CD4-positive, alpha-beta T cell treated with Interleukin-1 beta for 1 hour (primary cell): ENCODE measurements around the gene RPL27A.

Source experiments
- DNase-seq, 2 donors: peaks; one replicate each; pipeline ENCODE4 v3.0.0-alpha.2; 2020 to 2022

Gene RPL27A

DNA sequence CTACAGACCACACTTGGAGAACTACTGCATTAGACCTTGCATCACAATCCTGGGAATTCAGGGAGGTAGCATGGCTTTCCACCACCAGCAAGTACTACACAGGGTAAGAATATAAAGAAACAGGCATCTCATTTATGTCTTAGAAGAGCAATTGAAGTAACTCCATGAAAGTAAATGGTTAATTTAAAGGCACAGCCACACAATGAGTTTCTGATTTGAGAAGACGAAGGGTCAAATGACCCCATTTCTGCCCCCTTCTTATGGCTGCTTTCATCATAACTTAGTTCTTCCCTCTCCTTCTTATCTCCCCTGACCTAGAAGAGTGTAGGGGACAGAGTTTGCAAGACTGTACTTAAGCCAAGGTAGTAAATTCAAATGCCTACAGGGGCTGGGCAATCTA, 6.1 kb upstream of the RPL27A start:
- DNase-seq, result no peak

DNA sequence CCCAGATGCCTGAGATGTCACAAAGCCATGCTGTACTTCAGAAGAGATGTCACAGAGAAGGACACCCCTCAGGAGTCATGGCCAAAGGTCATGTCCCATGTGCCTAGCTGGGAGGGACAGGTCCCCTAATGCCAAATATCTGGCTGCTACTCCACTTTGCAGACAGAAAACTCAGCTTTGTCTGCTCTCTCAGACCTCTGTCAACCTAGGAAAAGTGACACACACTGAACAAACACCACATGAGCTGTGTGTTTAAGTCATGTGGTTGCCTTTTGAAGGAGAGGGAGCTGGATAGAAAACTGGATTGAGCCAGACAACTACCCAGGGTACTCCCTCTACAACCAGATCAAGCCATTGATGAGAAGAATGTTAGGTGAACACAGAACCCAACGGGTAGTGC, 3.6 kb upstream of the RPL27A start:
- no peak for DNase-seq

DNA sequence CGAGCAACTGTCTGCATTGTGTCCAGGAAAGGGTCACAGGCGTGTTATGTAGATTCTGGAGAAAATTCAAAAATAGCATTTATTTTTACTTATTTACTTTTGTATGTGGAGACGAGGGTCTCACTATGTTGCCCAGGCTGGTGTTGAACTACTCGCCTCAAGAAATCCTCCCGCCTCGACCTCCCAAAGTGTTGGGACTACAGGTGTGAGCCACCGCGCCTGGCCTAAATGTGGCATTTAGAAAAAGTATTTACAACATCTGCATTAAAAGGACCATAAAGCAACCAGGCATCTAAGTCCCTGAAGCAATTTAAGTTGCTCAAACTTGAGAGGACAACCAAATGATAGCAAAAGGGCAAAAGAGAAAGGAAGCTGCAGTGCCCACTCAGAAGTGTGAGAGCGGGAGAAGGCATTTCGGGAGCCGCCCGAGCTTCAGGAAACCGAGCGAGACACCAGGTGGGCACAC, 722 bp upstream of the RPL27A start:
- DNase-seq, result no peak

DNA sequence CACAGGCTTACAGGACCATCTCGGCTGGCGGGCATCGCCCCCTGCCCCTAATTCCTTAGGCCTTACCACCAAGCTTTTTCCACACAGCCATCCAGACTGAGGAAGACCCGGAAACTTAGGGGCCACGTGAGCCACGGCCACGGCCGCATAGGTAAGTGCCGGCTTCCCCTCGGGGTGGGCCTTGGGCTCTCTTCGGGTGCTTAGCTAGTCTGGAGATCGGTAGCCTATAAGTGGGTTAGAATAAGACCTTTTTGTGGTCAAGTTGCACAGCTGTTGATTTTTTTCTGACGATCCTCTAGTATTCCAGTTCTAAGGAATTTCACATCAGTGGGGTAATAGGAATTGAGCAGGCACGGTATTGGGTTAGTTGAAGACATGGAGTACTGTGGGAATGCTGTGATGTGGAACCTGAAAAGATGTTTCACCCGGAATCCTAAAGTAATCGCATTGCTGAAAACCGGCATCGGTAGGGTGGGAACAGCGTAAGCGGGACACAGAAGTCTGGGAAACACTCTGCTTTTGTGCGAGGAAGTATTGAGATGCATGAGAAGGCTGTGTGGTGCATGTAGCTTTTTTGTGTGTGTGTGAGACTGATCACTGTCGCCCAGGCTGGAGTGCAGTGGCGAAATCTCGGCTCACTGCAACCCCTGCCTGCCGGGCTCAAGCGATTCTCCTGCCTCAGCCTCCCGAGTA, 669 bp downstream of the RPL27A start:
- DNase-seq, result peak in 1 of 2 donors; percentile 9

DNA sequence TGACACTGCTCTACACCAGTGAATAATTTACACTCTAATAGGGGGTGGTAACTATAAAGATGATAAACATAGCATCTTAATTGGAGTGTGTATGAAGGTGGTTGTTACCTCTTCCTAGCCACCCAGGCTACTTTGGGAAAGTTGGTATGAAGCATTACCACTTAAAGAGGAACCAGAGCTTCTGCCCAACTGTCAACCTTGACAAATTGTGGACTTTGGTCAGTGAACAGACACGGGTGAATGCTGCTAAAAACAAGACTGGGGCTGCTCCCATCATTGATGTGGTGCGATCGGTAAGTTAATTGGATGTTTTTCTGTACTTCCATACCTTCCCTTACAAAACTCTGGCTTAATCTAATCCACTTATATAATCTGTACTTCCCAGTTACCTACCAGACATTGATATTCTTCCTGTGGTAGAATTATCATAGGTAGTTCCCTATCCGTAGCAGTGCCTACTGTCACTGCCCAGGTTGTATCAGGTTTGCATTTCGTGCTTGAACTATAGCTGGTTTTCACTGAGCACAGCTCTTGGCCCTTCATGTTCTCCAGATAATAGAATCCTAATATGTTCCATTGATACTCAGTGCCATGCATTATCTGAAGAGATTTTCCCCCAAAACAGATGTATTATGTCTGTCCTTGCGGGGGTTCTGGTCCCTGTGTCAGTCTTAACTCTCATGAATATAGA, 2.2 kb downstream of the RPL27A start:
- DNase-seq, result no peak

DNA sequence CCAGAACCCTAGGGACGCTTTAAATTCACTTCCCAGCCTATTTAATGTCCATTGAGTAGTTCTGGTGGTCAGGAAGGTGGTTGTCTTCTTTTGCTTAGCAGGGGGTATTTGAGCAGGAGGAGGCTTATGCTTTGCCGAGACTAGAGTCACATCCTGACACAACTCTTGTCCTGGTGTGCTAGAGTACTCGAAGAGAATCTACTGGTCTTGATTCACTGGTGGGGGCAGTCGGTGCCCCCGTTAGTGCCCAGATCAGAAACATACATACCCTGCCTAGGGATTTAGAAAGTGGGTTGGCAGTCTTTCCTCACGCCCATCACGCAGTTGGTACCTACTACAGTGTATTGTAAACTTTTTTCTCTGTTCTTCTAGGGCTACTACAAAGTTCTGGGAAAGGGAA, 2.7 kb downstream of the RPL27A start:
- DNase-seq, result no peak

DNA sequence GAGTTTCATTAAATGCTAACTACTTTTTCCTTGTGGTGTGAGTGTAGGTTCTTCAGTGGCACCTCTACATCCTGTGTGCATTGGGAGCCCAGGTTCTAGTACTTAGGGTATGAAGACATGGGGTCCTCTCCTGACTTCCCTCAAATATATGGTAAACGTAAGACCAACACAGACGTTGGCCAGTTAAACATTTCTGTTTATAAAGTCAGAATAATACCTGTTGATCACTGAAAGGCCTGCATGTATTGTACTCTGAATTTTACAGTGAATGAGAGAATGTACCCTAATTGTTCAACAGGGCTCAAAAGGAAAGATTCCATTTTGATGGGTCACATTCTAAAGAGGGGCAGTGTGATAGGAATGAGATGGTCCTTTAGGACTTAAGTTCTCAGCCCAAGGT, 3.2 kb downstream of the RPL27A start:
- DNase-seq, result no peak

DNA sequence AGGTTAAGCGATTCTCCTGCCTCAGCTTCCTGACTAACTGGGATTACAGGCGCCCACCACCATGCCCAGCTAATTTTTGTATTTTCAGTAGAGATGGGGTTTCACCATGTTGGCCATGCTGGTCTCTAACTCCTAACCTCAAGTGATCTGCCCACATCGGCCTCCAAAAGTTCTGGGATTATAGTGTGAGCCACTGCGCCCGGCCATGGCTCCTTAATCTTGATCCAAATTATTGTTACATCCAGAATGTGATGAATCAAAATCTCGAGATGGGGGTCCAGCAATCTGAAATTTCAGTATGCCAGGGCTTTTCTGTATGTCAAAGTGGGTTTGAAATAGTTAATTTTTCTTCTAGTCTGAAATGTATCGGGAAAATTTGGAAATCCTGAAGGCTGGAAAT, 3.7 kb downstream of the RPL27A start:
- no peak for DNase-seq

DNA sequence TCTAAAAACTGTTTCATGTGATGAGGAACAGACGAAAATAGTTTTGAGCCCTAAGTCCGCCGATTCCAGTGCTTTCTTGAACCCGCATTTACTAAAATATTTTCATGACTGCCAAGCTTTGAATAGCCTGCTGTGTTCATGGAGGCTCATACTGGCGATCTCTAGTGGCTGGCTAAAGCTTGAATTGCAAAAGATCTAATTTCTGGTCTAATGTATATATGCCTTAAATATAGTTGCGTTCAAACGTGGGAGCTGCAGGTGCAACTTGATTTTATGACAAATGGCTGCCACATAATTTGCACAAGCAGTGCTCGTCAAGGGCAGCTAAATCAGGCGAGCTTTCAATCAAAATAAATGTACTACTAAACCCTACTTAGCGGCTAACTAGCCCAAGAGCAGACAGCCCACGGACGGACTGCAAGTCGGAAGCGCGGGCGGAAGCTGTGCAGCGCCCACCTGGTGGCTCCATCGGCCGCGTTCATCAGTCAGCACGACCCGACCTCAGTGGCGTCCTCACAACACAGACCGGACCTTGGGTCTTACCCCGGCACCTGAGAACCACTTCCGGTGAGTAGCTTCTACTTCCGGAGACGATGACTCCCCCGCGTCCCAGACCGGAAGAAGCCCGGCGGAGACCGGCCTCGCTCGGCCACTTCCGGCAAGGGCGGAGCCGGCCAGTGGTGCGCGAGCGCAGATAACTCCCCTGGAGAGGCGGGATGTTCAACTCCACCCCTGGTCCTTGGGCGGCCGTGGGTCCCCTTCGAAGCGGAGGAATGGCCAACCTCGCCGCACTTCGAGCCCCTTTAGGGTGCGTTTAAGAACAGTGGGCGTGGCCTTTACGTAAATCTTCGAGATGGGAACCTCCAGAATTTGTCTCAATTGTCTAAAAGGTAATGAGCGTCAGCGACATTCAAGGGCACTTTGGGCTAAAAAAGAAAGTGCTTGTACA, 6.1 kb downstream of the RPL27A start:
- DNase-seq, result peak; percentile 87 to 90

DNA sequence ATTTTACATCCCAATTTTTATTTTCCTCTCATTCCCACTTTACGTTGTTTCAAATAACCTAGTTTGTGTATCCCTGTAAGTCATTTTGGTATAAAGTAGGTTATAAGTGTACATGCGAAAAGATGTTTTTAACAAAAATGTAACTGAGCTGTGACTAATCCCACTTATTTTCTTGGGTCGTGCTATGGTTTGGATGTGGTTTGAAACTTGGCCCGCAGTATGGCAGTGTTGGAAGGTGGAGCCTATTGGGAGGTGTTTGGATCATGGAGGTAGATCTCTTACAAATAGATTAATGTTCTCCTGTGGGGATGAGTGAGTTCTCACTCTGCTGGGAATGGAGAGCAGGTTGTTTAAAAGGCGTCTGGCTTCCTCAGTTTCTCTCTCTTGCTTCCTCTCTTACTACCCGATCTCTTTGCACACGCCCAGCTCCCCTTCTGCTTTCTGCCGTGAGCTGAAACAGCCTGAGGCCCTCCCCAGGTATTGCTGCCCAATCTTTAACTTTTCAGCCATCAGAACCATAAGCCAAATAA, 7.2 kb downstream of the RPL27A start:
- DNase-seq, result no peak

DNA sequence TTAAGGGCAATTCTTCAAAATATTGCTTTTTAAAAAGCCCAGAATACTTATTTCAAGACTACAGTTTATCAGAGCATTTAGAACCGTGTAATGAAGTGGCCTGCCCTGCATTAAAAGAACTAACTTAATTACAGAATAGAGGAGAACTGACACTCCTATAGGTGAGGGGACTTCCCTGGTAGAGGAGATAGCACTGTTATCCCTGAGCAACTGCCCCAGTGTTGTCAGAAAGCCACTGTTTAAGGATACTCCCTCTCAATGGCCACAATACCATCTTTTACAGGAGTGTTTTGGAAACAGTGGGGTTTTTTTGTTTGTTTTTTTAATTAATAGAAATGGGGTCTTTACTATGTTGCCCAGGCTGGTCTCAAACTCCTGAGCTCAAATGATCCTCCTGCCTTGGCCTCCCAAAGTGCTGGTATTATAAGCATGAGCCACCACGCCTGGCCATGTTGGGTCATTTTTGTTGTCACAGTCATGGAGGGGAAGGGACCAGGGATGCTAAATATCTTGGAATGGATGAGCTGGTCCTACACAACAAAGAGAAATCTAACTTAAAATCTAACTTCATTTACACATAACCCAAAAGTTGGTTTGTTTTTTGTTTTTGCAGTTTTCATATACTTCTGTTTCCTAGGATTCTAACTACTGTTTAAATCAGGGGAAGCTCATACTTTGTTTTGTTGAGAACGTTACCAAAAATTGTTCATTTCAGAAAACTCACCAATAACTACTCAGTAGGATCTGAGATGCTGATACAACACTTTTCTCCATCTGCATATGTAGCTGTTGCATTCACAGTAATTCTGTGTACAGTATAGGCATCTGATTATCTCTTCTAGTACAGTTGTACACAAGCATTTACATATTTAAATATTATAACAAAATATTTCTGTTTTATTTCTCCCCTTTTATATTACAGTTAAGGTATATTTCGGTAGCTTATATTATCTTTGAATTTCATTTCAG, 8.1 kb downstream of the RPL27A start:
- DNase-seq, result no peak

DNA sequence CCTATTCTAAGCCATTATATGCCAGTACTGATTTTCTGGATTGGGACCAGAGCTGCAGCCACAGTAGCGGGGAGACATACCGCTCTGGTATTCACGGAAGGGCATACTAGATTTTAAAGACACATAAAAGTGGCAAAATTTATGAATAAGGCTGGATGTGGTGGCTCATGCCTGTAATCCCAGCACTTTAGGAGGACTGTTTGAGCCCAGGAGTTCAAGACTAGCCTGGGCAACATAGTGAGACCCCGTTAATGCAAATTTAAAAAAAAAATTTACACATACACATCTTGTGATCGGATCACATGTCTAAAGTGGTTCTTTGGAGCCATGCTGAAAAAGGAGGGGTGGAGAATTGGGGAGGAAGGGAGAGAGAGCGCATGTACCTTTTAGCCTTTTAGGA, 9.0 kb downstream of the RPL27A start:
- no peak for DNase-seq

DNA sequence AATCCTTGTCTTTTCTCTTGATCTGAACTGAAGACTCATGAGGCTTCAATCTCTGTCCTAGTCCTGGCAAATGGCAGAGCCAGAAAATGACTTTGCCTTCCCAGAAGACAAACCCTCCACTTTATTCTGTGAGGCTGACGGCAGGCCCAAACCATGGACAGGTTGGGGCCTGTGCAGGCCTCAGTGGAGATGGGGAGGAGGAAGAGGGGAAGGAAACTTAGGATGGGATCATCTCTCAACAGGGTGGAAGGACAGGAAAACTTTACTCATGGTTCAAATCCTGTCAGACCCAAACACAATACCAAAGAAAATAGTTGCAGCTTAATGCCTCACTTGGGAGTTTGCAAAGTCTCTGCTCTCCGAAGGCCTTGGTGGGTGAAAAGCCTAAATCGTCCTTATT, 9.8 kb downstream of the RPL27A start:
- DNase-seq, result no peak

DNA sequence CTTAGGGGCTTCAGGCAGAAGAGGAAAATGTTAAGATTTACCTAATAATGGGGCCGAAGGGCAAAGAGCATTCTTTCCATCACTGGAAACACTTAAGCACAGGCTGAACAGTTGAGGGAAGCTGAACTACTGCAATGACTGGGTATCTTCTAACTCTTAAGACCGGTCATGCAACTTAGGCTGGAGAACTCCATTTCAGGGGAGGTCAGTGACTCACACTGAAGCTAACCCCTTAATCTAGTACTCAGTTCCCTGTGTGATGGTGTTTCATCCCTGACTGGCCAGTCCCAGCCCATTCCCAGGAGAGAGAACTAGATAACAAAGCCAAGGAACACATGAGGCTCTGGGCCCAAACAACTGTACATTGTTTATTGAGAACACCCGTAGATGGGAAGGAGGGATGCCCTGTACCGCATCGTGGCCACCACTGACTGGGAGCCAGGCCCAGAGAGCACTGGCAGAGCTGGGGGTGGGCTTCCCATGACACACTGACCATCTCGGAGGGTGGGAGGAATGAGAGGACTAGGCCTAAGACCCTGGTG, 10.5 kb downstream of the RPL27A start:
- DNase-seq, result no peak

DNA sequence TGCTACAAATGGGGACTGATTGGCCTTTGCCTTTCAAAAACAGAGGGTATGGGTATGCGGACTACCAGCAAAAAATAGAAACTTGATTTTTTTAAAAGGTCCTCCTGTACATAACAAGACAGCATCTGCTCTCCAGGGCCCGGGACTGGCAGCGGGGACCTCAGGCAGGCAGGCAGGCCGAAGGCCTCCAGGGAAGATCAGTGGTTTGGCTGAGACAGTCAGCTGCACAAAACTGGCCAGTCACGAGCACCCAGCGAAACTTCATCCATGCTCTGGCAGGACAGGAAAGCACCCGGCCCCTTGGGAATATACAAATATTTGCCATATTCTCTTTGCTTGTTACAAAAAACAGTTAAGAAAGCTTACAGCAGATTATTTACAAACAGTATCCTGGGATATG, 11.0 kb downstream of the RPL27A start:
- no peak for DNase-seq

DNA sequence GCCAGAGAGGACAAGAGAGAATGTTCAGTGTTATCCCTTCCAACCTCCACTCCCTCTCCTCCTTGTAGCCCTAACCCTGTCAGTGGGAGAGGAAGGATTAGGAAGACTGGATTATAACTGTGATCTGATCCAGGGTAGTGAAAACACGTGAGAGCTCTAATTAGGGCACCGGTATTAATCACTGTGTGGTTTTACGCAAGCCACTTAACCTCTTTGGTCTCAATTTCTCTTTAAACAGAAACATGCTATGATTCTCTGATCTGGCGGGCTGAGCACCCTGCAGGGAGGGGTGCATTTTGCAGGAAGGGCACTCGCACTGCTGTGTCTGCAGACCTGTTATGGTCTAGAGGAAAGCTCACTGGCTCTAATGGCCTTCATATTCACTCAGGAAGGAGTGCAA, 11.5 kb downstream of the RPL27A start:
- no peak for DNase-seq

DNA sequence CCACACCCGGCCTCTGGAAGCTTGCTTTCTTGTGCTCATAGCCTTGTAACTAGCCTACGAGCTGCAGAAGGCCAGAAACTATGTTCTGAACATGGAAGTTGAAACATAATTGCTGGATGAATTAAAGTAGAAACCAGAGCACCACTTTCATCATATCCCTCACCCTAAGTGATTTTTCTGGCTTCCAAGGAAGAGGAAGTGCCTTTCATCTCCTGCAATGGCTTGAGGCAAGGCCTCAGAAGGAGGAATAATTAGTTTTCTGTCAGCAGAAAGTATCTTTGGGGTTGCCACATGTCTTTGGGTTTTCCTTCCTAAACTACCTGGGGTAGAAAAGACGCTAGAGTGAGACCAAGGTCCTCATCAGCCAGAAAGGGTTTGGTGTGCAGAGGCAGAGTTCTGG, 14.5 kb downstream of the RPL27A start:
- no peak for DNase-seq

DNA sequence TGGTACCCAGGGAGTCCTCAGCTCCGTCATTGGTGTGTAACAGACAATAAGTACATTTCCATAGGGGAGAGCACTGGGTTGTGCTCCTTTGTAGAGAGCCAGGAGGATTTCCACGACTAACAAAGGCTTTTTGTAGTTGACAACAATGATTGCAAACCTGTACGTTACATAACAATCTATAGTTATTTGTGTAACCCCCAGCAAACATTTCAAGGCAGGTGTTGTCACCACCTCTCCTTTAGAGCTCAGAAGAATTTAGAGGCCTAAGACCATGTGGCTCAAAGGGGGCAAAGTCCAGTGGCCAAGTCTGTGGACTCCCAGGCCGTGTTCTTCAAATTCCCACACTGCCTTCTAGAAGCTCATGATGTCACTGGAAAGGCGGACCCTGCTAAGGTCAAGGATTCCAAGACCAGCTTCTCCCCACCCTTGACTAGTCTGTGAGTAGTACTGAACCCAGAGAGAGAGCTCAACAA, 15.8 kb downstream of the RPL27A start:
- no peak for DNase-seq

DNA sequence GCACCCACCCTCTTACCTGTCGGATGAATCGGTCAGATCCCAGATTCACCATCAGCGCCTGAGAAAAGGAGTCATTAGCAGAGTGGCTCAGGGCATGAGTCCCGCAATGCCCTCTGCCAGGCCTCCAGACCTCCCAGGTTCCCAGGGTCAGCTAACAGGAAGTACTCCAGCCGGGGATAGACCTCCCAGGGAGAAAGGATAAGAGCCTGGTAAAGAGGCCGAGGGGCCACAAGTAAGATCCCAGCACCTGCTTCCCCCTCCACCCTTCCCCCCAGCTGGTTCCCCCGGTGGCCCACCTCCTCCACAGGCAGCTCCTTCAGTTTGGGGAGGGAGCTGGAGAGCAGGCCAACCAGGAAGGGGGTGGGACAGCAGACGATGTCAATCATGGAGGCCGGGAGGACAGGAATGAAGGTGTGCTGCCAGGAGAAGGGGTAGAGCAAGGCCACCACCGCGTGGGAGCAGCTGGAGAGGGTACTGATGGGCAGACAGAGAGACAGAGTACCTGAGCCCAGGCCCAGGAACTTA, 16.4 kb downstream of the RPL27A start:
- DNase-seq, result no peak

DNA sequence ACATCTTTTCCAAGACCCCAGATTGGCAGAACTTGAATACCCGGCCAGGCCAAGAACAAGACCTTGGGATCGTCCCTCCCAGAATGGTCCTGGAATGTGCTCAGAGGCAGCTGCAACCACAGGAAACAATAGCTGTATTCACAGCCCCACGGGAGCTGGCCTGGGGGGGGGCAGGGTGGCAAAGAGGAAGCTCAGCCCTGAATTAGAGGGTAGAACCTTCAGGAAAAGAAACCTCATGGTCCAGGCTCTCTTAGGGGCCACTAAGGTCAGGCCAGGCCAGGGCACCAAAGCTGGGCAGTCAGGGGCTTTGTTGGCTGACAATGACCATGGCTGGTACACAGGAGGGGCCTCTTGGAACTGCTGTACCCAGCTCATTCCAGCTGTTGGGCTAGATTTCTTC, 17.3 kb downstream of the RPL27A start:
- no peak for DNase-seq

DNA sequence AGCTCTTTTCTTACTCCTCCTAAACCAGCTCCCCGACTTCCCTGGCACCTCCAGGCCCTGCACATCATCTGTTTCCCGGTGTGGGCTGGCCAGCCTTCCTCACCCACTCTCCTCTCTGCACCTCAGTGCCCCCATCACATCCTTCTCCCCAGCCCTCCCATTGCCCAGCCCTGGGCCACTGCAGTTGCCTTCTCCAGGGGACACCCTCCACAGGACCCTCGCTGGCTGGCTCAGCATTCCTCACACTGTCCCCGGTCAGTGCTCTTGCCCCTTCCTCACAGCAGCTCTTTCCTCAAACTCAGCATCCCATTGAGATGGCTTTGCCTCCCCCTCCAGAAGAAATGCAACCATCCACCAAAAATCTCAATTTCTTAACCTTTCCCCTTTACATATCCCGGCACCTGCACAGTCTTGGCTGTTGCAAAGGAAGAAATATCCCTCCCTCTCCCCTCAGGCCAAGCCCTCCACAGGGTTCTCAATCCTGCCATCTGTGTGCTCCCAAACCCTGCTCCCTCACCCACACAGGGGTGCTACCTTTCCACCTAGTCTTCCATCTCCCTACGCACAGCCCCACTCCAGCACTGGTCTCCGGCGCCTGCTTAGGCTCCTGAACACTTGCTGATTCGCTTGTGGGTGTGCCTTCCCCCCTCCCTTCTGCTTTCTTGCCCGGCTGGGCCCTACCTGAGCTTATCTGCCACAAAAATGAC, 19.5 kb downstream of the RPL27A start:
- no peak for DNase-seq
